Medulla oblongata (tissue), 1 donor: Measurements from ENCODE around the gene JAML.

Experiments used
- DNase-seq: peaks from one replicate; pipeline ENCODE4 v3.0.0-alpha.2; 2015; ENCODE audit errors: extremely low spot score

JAML gene

GRCh38 chr11:118239509-118240205, 14.8 kb upstream of the JAML start:
- DNase-seq, result no peak

DNA sequence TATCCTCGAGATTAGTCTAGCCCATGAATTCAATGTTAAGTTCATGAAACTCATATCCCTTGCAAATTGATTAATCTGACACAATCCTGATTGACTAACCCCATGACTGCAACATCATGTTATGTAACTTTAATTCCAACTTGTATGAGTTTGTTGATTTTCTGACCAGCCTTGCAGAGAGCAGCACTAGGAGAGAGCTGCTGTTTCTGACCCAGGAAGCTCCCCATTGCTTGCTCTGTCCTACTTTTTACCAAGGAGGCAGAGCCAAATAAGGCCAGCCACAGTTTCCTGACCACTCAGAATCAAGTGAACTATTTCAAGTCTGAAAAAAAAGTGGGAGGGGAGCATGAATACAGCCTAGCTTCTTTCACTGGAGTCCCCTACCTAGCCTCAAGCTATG, 14.1 kb upstream of the JAML start:
- no peak for DNase-seq

- DNase-seq, result no peak
Measured at GRCh38 chr11:118238421-118238820, 13.6 kb upstream of the JAML start.

GRCh38 chr11:118236170-118236569, 11.4 kb upstream of the JAML start:
- no peak for DNase-seq

DNA sequence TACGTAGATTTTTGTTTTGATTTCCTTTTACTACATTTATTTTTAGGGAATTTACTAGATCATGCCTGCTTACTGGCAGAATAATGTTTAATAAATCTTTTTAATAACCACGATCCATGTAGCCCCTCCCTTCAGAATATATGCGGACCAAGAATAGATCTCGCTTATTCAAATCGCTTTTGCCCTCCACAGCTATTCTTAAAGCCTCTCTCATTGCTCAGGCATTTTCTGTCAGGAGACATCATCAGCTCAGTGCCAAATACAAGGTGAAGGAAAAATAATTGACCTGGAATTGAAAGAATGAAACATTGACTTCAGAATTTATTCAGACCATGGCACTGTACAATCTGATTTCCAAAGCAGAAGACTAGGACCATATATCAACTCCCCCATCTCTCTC, 10.0 kb upstream of the JAML start:
- no peak for DNase-seq

DNA sequence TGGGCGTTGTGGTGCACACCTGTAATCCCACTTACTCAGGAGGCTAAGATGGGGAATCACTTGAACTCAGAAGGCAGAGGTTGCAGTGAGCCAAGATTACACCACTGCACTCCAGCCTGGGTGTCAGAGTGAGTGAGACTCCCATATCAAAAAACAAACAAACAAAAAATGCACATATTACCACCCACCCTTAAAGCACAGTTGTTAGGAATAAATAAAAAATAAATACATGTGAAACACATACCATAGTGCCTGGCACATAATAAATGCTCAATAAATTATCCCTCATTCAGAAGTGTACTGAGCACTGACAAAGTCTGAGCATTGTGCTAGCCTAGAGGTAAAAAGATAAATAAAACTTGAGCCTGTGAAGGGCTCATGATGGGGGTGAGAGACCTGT, 9.0 kb upstream of the JAML start:
- DNase-seq, result no peak

GRCh38 chr11:118233377-118233776, 8.6 kb upstream of the JAML start:
- DNase-seq, result no peak

DNA sequence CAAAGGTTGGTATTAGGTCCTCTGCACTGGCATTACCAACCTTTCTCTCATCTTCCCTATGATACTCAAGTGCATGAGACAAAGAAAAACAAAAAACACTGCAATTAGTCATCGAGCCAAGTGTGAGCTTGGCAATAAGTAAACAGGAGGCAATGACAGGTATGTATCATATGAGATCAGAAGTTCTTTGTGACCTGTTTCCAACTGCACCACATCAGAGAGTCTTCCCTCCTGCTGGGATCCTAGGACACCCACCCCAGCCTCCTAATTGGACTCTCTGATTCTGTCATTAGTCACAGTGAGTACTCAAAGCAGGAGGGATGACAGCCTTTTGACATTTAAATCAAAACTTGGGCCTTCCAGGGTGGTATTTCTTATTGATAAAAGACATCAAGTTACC, 7.8 kb upstream of the JAML start:
- no peak for DNase-seq

GRCh38 chr11:118231461-118231860, 6.7 kb upstream of the JAML start:
- DNase-seq, result no peak

DNA sequence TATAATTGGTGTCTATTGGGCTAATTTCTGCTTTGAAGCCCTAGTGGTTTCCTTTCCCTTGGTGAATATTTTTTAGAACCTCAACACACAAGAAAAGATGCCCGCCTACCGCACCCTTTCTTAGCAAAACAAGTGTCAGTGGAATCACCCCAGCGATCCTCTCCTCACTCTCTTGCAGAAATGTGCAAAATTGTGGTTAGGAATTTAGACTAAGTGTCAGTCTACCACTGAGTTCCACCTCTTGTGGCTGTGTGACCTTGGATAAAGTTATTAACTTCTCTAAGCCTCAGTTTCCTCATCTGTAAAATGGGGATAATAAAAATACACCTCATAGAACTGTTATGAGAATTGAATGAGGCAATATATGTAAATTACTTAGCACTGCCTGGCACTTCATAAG, 5.3 kb upstream of the JAML start:
- no peak for DNase-seq

DNA sequence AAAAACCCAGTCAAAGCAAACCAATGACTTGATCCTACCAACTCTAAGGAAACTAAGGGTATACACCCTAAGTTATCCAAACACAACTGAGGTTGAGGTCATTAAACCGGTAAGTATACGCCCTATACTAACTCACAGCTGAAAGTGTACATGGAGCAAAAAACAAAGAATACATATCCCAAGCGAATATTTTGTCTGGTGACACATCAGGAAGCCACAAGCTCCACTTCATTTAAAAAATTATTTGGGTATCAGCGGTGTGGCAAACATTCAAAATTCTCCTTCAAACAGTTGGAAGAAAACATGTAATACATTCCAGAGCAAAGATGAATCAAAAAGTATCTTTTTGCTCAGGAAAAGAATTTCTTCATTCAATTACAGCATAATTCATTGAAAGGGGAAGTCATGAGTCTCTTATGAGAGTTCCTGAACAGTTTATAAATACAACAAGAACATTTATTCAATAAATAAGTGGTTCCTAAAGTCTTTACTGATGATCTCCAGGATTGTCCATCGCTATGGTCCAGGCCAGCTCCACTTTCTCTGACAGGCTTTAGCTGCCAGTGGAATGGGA, 4.5 kb upstream of the JAML start:
- no peak for DNase-seq

- no peak for DNase-seq
Measured at GRCh38 chr11:118227865-118228785, 3.3 kb upstream of the JAML start.

DNA sequence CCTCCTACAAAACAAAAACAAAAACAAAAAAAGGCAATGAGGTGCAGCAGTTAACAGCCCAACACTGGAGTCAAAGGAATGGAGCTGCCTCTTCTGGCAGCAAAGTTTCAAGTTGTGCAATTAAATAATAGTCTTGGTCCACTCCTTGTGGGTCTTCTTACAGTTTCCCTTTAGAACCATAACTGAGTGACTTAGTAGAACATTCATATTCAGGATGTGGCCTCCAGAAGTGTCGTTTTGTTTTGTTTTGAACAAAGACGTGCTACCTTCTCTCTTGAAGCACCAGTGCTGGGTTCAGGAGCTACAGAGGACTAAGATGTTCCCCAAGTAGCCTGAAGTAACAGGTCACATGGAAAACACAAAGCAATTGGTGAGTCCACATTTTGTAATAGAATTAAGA, 2.0 kb upstream of the JAML start:
- DNase-seq, result no peak

GRCh38 chr11:118226296-118226695, 1.5 kb upstream of the JAML start:
- DNase-seq, result peak; percentile 37

- DNase-seq, result no peak
Measured at GRCh38 chr11:118223992-118224391, 819 bp downstream of the JAML start.

DNA sequence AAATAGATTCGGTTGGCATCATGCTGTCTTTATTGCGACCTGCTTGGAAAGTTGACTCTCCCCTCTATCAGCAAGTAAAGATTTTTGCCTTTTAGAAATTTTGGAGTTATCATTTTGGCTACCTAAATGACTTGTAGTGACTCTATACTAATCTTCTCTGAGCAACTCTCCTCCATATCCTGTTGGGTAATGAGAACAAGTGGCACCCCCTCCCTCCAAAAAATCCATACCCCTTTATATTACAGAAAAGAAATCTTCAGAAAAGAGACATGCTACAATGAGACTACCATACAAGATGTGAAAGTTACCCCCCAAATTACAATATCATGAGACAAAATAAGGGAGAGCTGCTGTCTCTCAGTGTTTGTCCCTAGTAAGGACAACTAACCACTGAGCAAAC, 1.2 kb downstream of the JAML start:
- DNase-seq, result no peak

- no peak for DNase-seq
Measured at GRCh38 chr11:118222437-118222836, 2.4 kb downstream of the JAML start.

- no peak for DNase-seq
Measured at GRCh38 chr11:118221419-118221818, 3.4 kb downstream of the JAML start.

GRCh38 chr11:118219732-118220131, 5.1 kb downstream of the JAML start:
- DNase-seq, result no peak

DNA sequence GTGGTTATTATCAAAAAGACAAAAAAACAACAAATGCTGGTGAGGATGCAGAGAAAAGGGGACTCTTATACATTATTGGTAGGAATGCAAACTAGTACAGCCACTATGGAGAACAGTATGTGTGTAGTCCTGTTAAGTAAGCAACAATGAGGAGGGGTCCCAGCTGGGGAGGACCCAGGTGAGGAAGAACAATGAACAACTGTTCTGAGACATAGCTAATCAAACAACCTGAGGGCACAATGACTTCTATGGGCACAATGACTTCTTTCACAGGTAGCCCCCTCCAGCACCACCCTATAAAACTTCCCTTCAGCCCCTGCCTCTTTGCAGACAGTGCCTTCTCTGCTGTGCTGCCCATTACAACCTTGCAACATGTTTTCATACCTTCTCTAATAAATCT, 5.6 kb downstream of the JAML start:
- no peak for DNase-seq

GRCh38 chr11:118217575-118217974, 7.2 kb downstream of the JAML start:
- no peak for DNase-seq

DNA sequence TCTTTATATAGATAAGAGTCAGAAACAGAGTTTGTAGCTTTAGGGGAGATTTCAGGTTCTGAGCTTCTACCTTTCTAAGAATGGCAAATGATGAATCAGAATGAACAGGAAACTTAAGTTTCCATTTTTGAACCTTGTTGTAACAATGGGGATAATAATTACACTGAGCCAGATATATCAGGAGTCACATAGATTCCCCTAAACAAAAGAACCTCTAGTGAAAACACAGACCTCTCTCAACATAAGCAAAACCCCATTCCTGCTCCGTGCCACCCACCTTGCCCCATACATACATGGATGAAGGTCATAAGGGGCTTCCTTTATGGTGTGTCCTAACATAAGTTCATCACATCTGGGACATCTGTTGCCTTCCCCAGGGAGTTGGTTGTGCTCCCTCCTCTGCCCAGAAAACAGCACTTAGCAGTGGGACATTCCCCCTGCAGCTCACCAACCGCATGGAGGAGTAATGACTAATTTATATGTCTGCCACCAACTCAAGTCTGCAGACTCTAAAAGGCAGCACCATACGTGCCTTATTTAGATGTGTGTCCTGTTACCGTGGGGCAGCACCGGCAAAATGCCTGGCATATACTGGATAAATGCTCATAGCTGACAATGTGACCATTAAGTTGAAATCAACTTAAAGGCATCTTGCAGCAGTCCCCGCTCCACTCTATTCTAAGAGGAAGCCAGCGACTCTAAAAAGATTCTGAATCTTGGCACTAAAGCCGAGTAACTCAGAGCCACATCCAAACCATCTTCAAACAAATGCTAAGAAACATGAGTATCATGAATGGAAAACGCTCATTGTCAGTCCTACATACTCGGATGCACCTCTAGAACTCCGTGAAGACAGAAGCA, 8.0 kb downstream of the JAML start:
- DNase-seq, result no peak
